GM12878 (cell line): Measurements from ENCODE around the gene DYNC1I2. TPM values are rescaled to one million over a fixed set of nuclear protein-coding genes. Genes with fewer than 3 reads are reported as not detected.

Experiments
- ATAC-seq: fragments of 200-7000 bp; cut with Tn5 transposase; 3 replicates; pipeline ENCODE4 v1.9.1; 2020; ENCODE audit warnings: mild to moderate bottlenecking, moderate library complexity
- BruUV-seq: library from RNA; stranded (reverse); fragments of 400-500 nt; replicated peaks from 2 replicates; lab custom pipeline; 2021; lab: Mats Ljungman, UMichigan
- CTCF ChIA-PET: fragments of 300-600 bp; sonication (Branson Sonifier 250); formaldehyde crosslinking; extraction: SDS; loops from one replicate; lab custom pipeline; 2021; ENCODE audit warnings: inconsistent platforms; lab: Yijun Ruan, JAX
- POLR2A ChIA-PET: fragments of 350-600 bp; formaldehyde crosslinking; extraction: SDS; loops from one replicate; lab custom pipeline; 2021; ENCODE audit warnings: inconsistent platforms; lab: Charles Lee
- RAD21 ChIA-PET: fragments of 300-600 bp; sonication (Branson Sonifier 250); formaldehyde crosslinking; loops from one replicate; lab custom pipeline; 2023; ENCODE audit warnings: antibody characterized with exemption; ENCODE audit not compliant: unreplicated experiment; lab: Charles Lee
- SMC1A ChIA-PET: fragments of 300-600 bp; sonication (Branson Sonifier 250); formaldehyde crosslinking; loops from one replicate; lab custom pipeline; 2023; ENCODE audit not compliant: unreplicated experiment, uncharacterized antibody; lab: Charles Lee
- DNase-seq: peaks from one replicate; pipeline ENCODE4 v3.0.0-alpha.2; 2011; ENCODE audit warnings: low read depth, low spot score
- FAIRE-seq: peaks from 3 replicates; lab custom pipeline; 2011; peaks lifted over from hg19 to GRCh38; lab: Jason Lieb, UNC
- H2AFZ ChIP-seq: 2 replicates; pipeline ENCODE4 v1.6.0; 2011; ENCODE audit warnings: low read depth, low read length, control low read depth; ENCODE audit not compliant: control insufficient read depth
- H3K27ac ChIP-seq: 2 replicates; pipeline ENCODE4 v1.5.1; 2011; ENCODE audit warnings: control low read depth; ENCODE audit not compliant: control insufficient read depth, insufficient read depth
- H3K27me3 ChIP-seq, 2 experiments: replicated peaks in 1 of 2; 2 replicates each; pipeline versions ENCODE4 v1.6.0 to v1.6.1; 2011; ENCODE audit warnings: low read length in 1 of 2; ENCODE audit not compliant: control insufficient read depth in 2 of 2, insufficient read depth in 2 of 2
- H3K36me3 ChIP-seq, 2 experiments: 2 replicates each; pipeline ENCODE4 v1.5.1; 2011; ENCODE audit warnings: low read length in 1 of 2; ENCODE audit not compliant: control insufficient read depth in 2 of 2, insufficient read depth in 2 of 2
- H3K4me1 ChIP-seq: 2 replicates; pipeline ENCODE4 v1.6.1; 2011; ENCODE audit warnings: mild to moderate bottlenecking, low read length, moderate library complexity, mixed read lengths; ENCODE audit not compliant: control insufficient read depth, insufficient read depth
- H3K4me2 ChIP-seq: 2 replicates; pipeline ENCODE4 v1.6.0; 2011; ENCODE audit warnings: control low read depth; ENCODE audit not compliant: control insufficient read depth, insufficient read depth
- H3K4me3 ChIP-seq: fragments of 200-600 bp; sonication (generic); 2 replicates; pipeline ENCODE4 v1.5.1; 2016
- H3K79me2 ChIP-seq: 2 replicates; pipeline ENCODE4 v1.6.0; 2011; ENCODE audit warnings: low read length; ENCODE audit not compliant: control insufficient read depth, insufficient read depth
- H3K9ac ChIP-seq: 2 replicates; pipeline ENCODE4 v1.8.0; 2011; ENCODE audit warnings: low read length, control low read depth, mixed read lengths; ENCODE audit not compliant: control insufficient read depth, insufficient read depth
- H3K9me3 ChIP-seq: replicated peaks from 3 replicates; pipeline ENCODE4 v1.5.1; 2011; ENCODE audit warnings: mild to moderate bottlenecking, low read length; ENCODE audit not compliant: control insufficient read depth, insufficient read depth
- H4K20me1 ChIP-seq: 2 replicates; pipeline ENCODE4 v1.6.0; 2011; ENCODE audit not compliant: control insufficient read depth, insufficient read depth
- ATF7 ChIP-seq: fragments of 450-650 bp; IDR thresholded peaks from 2 replicates; pipeline ENCODE4 v1.6.1; 2016; ENCODE audit warnings: low read depth, mild to moderate bottlenecking
- BACH1 ChIP-seq: fragments of 450-650 bp; IDR thresholded peaks from 2 replicates; pipeline ENCODE4 v1.6.1; 2017; ENCODE audit warnings: mild to moderate bottlenecking, borderline replicate concordance
- E4F1 ChIP-seq: fragments of 450-650 bp; IDR thresholded peaks from 2 replicates; pipeline ENCODE4 v1.6.1; 2018; ENCODE audit warnings: borderline replicate concordance, mild to moderate bottlenecking; ENCODE audit not compliant: partially characterized antibody
- HSF1 ChIP-seq: fragments of 150-350 bp; IDR thresholded peaks from 2 replicates; pipeline ENCODE4 v1.6.1; 2014; ENCODE audit warnings: mild to moderate bottlenecking, low read depth, low read length
- IKZF1 ChIP-seq: fragments of 450-650 bp; conservative IDR thresholded peaks from 2 replicates; pipeline ENCODE4 v1.6.1; 2017; ENCODE audit warnings: antibody characterized with exemption, mild to moderate bottlenecking
- JUND ChIP-seq: IDR thresholded peaks from 2 replicates; pipeline ENCODE4 v1.6.1; 2012; ENCODE audit warnings: low read depth, mild to moderate bottlenecking, low read length, improper control_type of control experiment, moderate library complexity
- RBBP5 ChIP-seq: fragments of 200-600 bp; sonication (generic); conservative IDR thresholded peaks from 2 replicates; pipeline ENCODE4 v1.6.1; 2016
- SREBF1 ChIP-seq: IDR thresholded peaks from 2 replicates; pipeline ENCODE4 v1.6.1; 2012; ENCODE audit warnings: mild to moderate bottlenecking, low read length
- SRF ChIP-seq, 2 experiments: IDR thresholded peaks; 2 replicates each; pipeline ENCODE4 v1.6.1; 2011; ENCODE audit warnings: low read depth in 2 of 2, low read length in 2 of 2, mild to moderate bottlenecking in 1 of 2, moderate library complexity in 1 of 2
- STAT1 ChIP-seq: fragments of 450-650 bp; conservative IDR thresholded peaks from 2 replicates; pipeline ENCODE4 v1.6.1; 2014; ENCODE audit warnings: antibody characterized with exemption, mild to moderate bottlenecking
- ZSCAN29 ChIP-seq: fragments of 450-650 bp; IDR thresholded peaks from 2 replicates; pipeline ENCODE4 v1.6.1; 2017; ENCODE audit warnings: mild to moderate bottlenecking, moderate library complexity
- WGBS: methylation state at CpG from one replicate; pipeline ENCODE4 v1.1.6; 2016; ENCODE audit warnings: low lambda C conversion rate; ENCODE audit not compliant: insufficient replicate concordance, insufficient coverage; ENCODE audit errors: missing lambda C conversion rate; 5-methylcytosine and 5-hydroxymethylcytosine counted together
- in situ Hi-C: fragments of 300-500 bp; cut with MboI; formaldehyde crosslinking; loops from 9 replicates; pipeline ENCODE4 v1.14.3; 2018; ENCODE audit warnings: mixed read lengths
- intact Hi-C: fragments of 100-400 bp; cut with micrococcal nuclease; formaldehyde crosslinking; loops from one replicate; pipeline ENCODE4 v1.14.2; 2022; ENCODE audit not compliant: unreplicated experiment
- polyA plus RNA-seq, 11 experiments: library from polyadenylated mRNA; depleted of rRNA in 4 of 11; unstranded in 6 of 11; stranded (reverse) in 5 of 11; fragments of >200 nt; fragmentation: Nextera tagmentation in 4 of 11; fragmentation: Illumina TruSeq in 1 of 11; extraction: Ambion mirVana in 4 of 11; extraction: Trizol in 1 of 11; gene quantifications; 1 replicate in 1 of 11; 2 replicates in 10 of 11; pipeline versions ENCODE4 v1.2.1 to v1.2.3, GENCODE V29; 2011 to 2016; ENCODE audit warnings: inconsistent platforms in 2 of 11, missing spikeins in 2 of 11, low read depth in 1 of 11
- total RNA-seq, 4 experiments: library from RNA; depleted of rRNA in 3 of 4; stranded (reverse); fragments of >200 nt in 3 of 4; fragmentation: Illumina TruSeq in 1 of 4; extraction: Trizol in 1 of 4; gene quantifications; 2 replicates each; pipeline versions ENCODE4 v1.2.1 to v1.2.3, GENCODE V29; 2013 to 2021

Gene DYNC1I2
- total and polyA plus RNA-seq, 10 of the 15 experiments (the other 5 are each of a cell fraction or from before 2014, with no cell fraction given) = 39.9 to 113 (median 53.5) TPM

- Histone ChIP-seq H3K9me3 (no peaks in the 10 kb centered on the region), H3K27ac (no peak overlapping the region), H3K36me3 (no peaks in the 10 kb centered on the region)
- in situ Hi-C loops = no loop called here
- intact Hi-C loops = no loop called here
- SMC1A ChIA-PET = no interaction called here
- TF ChIP-seq ZSCAN29 = no peak
- TF ChIP-seq HSF1 = no peak
- no peak for TF ChIP-seq JUND
- TF ChIP-seq BACH1 = no peak
- TF ChIP-seq STAT1 = no peak
- no peak for TF ChIP-seq SRF (IDR thresholded peaks at IDR 0.05; ENCODE audit: low read depth in 2 of 2, low read length in 2 of 2)
- no peak for TF ChIP-seq IKZF1
- TF ChIP-seq RBBP5 = no peak
- no peak for TF ChIP-seq SREBF1
- no peak for TF ChIP-seq ATF7
- no peak for TF ChIP-seq E4F1
- TF ChIP-seq, all 136 proteins: peak for 0
- Histone ChIP-seq H3K9ac (no peak overlapping the region), H3K4me1 (no peaks in the 10 kb centered on the region), H2AFZ (no peak overlapping the region), H3K4me3 (no peak overlapping the region), H4K20me1 (no peaks in the 10 kb centered on the region), H3K27me3 (peaks cover 0 to 7% of the 10 kb centered on the region in 2 experiments; a peak in 2 of 4 replicates), H3K4me2 (no peak overlapping the region), H3K79me2 (no peaks in the 10 kb centered on the region)
- ChIA-PET CTCF (no interaction called here), POLR2A (no interaction called here), RAD21 (no interaction called here)
- ATAC-seq = no peak
- no TSS peak for BruUV-seq
- no peak for FAIRE-seq
- 45% methylated on average over 7 of the region's 7 CpGs for WGBS
- no peak for DNase-seq
Measured at GRCh38 chr2:171671867-171672266, 15.4 kb upstream of the DYNC1I2 start.
